Fibroblast of skin of right biceps (primary cell): ENCODE results near the gene CASQ2.
"Not testable (repeated sequence)": the region's sequence is repeated elsewhere in the genome, so short reads cannot be mapped to it uniquely, and the experiment has no call there.

Experiments
- DNase-seq: peaks from one replicate; pipeline ENCODE4 v3.0.0-alpha.2; 2013

The CASQ2 gene

GRCh38 chr1:115780655-115781054, 12.1 kb upstream of the CASQ2 start:
- DNase-seq, result not testable (repeated sequence)

GRCh38 chr1:115779075-115779474, 10.6 kb upstream of the CASQ2 start:
- not testable (repeated sequence) for DNase-seq

- peak; percentile 82 for DNase-seq
These were observed 3.4 kb upstream of the CASQ2 start for GRCh38 chr1:115771847-115772457.

- no peak for DNase-seq
These were observed 2.8 kb upstream of the CASQ2 start for GRCh38 chr1:115771094-115771846.

- no peak for DNase-seq
These were observed 1.1 kb downstream of the CASQ2 start for GRCh38 chr1:115767403-115767802.

GRCh38 chr1:115765091-115765490, 3.4 kb downstream of the CASQ2 start:
- DNase-seq, result no peak

GRCh38 chr1:115764541-115764940, 4.0 kb downstream of the CASQ2 start:
- DNase-seq, result peak; percentile 32

GRCh38 chr1:115762779-115763178, 5.7 kb downstream of the CASQ2 start:
- DNase-seq, result no peak

GRCh38 chr1:115761601-115762302, 6.8 kb downstream of the CASQ2 start:
- DNase-seq, result peak; percentile 16

- DNase-seq, result no peak
These were observed 10.7 kb downstream of the CASQ2 start for GRCh38 chr1:115757856-115758255.

GRCh38 chr1:115757326-115757725, 11.2 kb downstream of the CASQ2 start:
- no peak for DNase-seq

- DNase-seq, result no peak
These were observed 12.8 kb downstream of the CASQ2 start for GRCh38 chr1:115755456-115756370.

GRCh38 chr1:115753830-115754229, 14.7 kb downstream of the CASQ2 start:
- no peak for DNase-seq

GRCh38 chr1:115753361-115753760, 15.2 kb downstream of the CASQ2 start:
- no peak for DNase-seq

GRCh38 chr1:115748401-115749150, 19.9 kb downstream of the CASQ2 start:
- peak; percentile 44 for DNase-seq

GRCh38 chr1:115746021-115746690, 22.4 kb downstream of the CASQ2 start:
- peak; percentile 37 for DNase-seq

GRCh38 chr1:115744646-115745275, 23.8 kb downstream of the CASQ2 start:
- DNase-seq, result no peak

- DNase-seq, result no peak
These were observed 27.7 kb downstream of the CASQ2 start for GRCh38 chr1:115740811-115741210.

- no peak for DNase-seq
These were observed 36.2 kb downstream of the CASQ2 start for GRCh38 chr1:115732316-115732715.

GRCh38 chr1:115729756-115730155, 38.8 kb downstream of the CASQ2 start:
- no peak for DNase-seq

- no peak for DNase-seq
These were observed 40.2 kb downstream of the CASQ2 start for GRCh38 chr1:115728341-115728740.
